Activated T-helper 2 cell treated with anti-CD3 and anti-CD28 coated beads, Interferon-gamma antibody, Interleukin-2, Interleukin-4, amounts not matched to agents 10 μg/mL and 5 μg/mL and 100 μg/mL, durations not matched to agents 14 hours and 24 hours and 36 hours (primary cell): ENCODE results near the gene CRISPLD2. TPM values are rescaled to one million over a fixed set of nuclear protein-coding genes. Genes with fewer than 3 reads are reported as not detected.

Experiments
- DNase-seq: peaks from one replicate; pipeline ENCODE4 v3.0.0; 2021; ENCODE audit warnings: low spot score
- H3K27ac Mint-ChIP-seq: one replicate; pipeline ENCODE4 v1.8.0; 2021; ENCODE audit warnings: mixed read lengths
- H3K27me3 Mint-ChIP-seq: one replicate; pipeline ENCODE4 v1.8.0; 2021; ENCODE audit warnings: low read depth, mixed read lengths
- H3K36me3 Mint-ChIP-seq: one replicate; pipeline ENCODE4 v1.8.0; 2021; ENCODE audit warnings: low read depth, mixed read lengths
- H3K4me1 Mint-ChIP-seq: one replicate; pipeline ENCODE4 v1.8.0; 2021; ENCODE audit warnings: low read depth, mixed read lengths
- H3K4me3 Mint-ChIP-seq: one replicate; pipeline ENCODE4 v1.8.0; 2021; ENCODE audit warnings: low read depth, mild to moderate bottlenecking, moderate library complexity, mixed read lengths
- H3K9me3 Mint-ChIP-seq: one replicate; pipeline ENCODE4 v1.8.0; 2021; ENCODE audit warnings: mixed read lengths
- intact Hi-C: fragments of 100-400 bp; cut with micrococcal nuclease; formaldehyde crosslinking; loops from one replicate; pipeline ENCODE4 v1.15.1; 2023
- total RNA-seq: library from RNA; stranded (reverse); gene quantifications from 2 replicates; pipeline ENCODE4 v1.2.3, GENCODE V29; 2022

The CRISPLD2 gene
- total RNA-seq, 1 donor from 2014 or later, result 0.23 TPM

DNA sequence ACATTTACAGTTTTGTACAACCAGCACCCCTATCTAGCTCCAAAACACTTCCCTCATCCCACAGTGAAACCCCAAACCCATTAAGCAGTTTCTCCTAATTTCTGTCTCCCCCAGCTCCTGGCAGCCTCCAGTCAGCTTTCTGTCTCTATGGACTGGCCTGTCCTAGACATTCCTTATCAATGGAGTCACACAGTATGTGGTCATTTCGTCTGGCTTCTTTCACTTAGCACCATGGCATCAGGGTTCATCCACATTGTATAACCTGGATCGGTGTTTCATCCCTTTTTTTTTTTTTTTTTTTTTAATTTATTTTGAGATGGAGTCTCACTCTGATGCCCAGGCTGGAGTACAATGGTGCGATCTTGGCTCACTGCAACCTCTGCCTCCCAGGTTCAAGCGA, 123.0 kb downstream of the CRISPLD2 start:
- intact Hi-C loops, result no loop called here
- Mint-ChIP-seq H3K4me1 (no peaks in the 10 kb centered on the region), H3K4me3 (no peak overlapping the region)

DNA sequence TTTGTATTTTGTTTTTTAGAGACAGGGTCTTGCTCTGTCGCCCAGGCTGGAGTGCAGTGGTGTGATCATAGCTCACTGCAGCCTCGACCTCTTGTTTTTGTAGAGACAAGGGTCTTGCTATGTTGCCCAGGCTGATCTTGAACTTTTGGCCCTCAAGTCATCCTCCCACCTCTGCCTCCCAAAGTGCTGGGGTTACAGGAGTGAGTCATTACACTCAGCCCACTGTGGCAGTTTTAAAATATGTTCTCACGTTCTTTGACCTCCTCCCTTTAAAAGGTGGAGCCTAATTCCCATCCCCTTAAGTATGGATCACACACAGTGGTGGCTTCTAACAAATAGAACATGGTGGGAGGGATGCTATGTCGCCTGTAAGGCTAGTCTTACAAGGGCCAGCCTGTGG, 123.8 kb downstream of the CRISPLD2 start:
- Mint-ChIP-seq H3K27me3 (peaks cover 2% of the 10 kb centered on the region), H3K4me3 (no peak overlapping the region), H3K9me3 (no peaks in the 10 kb centered on the region), H3K27ac (no peak overlapping the region), H3K36me3 (no peaks in the 10 kb centered on the region), H3K4me1 (no peaks in the 10 kb centered on the region)
- DNase-seq, result no peak
- intact Hi-C loops, result no loop called here

More for the DNA sequence above, 123.0 kb downstream of the CRISPLD2 start:
- H3K36me3 Mint-ChIP-seq, result no peaks in the 10 kb centered on the region
- no peak for DNase-seq
- H3K27me3 Mint-ChIP-seq, result peaks cover 2% of the 10 kb centered on the region
- no peaks in the 10 kb centered on the region for H3K9me3 Mint-ChIP-seq
- H3K27ac Mint-ChIP-seq, result no peak overlapping the region

DNA sequence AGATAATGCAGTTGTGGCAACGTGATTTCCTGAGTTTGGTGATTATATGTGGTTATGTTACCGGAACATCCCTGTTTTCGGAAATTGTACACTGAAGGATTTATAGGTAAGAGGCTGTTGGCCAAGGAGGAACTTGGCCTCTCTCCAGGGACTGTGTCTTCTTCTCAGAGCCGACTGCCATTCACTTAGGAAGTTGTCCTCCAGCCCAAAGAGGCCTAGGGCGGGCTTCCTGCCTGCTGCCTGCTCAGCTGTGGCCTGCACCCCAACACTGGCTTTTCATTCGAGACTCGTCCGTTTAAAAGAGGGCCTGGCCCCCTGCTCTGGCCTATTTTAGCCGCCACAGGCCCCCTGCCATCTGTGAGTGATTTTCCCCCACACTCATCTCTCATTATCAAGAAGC, 127.2 kb downstream of the CRISPLD2 start:
- Mint-ChIP-seq H3K4me1 (no peaks in the 10 kb centered on the region), H3K4me3 (no peak overlapping the region), H3K27me3 (peaks cover 2% of the 10 kb centered on the region), H3K9me3 (no peaks in the 10 kb centered on the region), H3K36me3 (no peaks in the 10 kb centered on the region), H3K27ac (no peak overlapping the region)
- intact Hi-C loops, result no loop called here
- no peak for DNase-seq

DNA sequence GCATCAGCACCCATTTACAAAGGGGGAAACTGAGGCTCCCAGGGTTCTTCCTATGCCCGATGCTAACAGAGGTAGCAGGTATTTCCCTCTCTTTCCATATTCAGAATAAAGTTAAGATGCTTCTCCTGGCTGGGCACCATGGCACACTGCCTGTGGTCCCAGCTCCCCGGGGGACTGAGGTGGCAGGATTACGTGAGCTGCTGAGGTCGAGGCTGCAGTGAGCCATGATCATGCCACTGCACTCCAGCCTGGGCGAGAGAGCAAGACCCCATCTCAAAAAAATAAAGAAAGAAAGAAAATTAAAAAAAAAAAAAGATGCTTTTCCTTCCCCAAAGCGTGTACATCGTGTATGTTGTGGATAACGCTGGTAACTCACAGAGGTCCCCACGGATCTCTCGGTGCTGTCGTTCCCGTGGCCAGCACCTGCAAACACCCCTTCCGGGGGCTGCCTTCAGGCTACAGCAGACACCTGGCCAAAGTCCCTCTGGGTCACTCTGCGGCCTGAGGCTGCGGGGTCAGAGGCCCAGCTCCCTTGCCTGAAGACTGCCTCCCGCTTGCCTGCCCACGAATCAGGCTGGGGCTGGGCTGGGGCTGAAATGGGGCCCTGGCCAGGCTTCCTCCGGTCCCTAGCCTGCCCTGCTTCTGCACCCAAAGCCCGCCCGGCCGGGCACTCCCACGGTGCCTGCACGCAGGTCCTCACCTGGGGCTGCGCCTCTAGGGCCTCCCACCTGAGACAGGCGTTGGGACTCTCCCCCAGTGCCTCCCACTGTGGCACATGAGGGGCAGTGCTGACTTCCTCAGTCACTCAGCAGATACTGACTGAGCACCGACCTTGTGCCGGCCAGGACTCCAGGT, 128.4 kb downstream of the CRISPLD2 start:
- no peaks in the 10 kb centered on the region for H3K9me3 Mint-ChIP-seq
- no peaks in the 10 kb centered on the region for H3K4me1 Mint-ChIP-seq
- no peak overlapping the region for H3K27ac Mint-ChIP-seq
- peaks cover 2% of the 10 kb centered on the region for H3K27me3 Mint-ChIP-seq
- H3K36me3 Mint-ChIP-seq, result no peaks in the 10 kb centered on the region
- no peak overlapping the region for H3K4me3 Mint-ChIP-seq
- DNase-seq, result no peak
- intact Hi-C loops, result no loop called here

DNA sequence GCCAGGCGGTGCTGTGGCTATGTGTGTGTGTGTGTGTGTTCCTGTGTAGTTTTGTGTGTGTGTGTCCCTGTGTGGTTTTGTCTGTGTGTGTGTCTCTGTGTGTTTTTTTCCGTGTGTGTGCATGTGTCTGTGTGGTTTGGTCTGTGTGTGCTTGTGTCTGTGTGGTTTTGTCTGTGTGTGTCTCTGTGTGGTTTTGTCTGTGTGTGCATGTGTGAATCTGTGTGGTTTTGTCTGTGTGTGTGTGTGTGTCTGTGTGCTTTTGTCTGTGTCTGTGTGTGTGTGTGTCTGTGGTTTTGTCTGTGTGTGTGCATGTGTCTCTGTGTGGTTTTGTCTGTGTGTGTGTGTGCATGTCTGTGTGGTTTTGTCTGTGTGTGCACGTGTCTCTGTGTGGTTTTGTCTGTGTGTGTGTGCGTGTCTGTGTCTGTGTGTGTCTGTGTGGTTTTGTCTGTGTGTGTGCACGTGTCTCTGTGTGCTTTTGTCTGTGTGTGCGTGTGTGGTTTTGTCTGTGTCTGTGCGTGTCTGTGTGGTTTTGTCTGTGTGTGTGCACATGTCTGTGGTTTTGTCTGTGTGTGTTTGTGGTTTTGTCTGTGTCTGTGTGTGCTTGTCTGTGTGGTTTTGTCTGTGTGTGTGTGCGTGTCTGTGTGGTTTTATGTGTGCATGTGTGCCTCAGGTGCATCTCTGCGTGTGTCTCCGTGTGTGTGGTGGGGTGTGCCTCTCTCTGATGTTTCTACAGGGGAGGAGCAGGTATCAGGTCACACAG, 129.2 kb downstream of the CRISPLD2 start:
- H3K27me3 Mint-ChIP-seq, result peaks cover 2% of the 10 kb centered on the region
- no peak overlapping the region for H3K4me3 Mint-ChIP-seq
- H3K4me1 Mint-ChIP-seq, result no peaks in the 10 kb centered on the region
- intact Hi-C loops, result no loop called here
- no peaks in the 10 kb centered on the region for H3K36me3 Mint-ChIP-seq
- DNase-seq, result no peak
- H3K27ac Mint-ChIP-seq, result no peak overlapping the region
- H3K9me3 Mint-ChIP-seq, result no peaks in the 10 kb centered on the region

GRCh38 chr16:84949772-84950436, 130.1 kb downstream of the CRISPLD2 start:
- intact Hi-C loops, result no loop called here
- H3K27ac Mint-ChIP-seq, result no peak overlapping the region
- DNase-seq, result no peak
- H3K36me3 Mint-ChIP-seq, result no peaks in the 10 kb centered on the region
- no peaks in the 10 kb centered on the region for H3K4me1 Mint-ChIP-seq
- H3K9me3 Mint-ChIP-seq, result no peaks in the 10 kb centered on the region
- peaks cover 2% of the 10 kb centered on the region for H3K27me3 Mint-ChIP-seq
- H3K4me3 Mint-ChIP-seq, result no peak overlapping the region

- intact Hi-C loops, result no loop called here
- H3K27ac Mint-ChIP-seq, result no peak overlapping the region
- peak; percentile 18 for DNase-seq
Observed at GRCh38 chr16:84950906-84951305, 131.1 kb downstream of the CRISPLD2 start.

GRCh38 chr16:84952335-84953189, 132.8 kb downstream of the CRISPLD2 start:
- no peaks in the 10 kb centered on the region for H3K27me3 Mint-ChIP-seq
- H3K36me3 Mint-ChIP-seq, result no peaks in the 10 kb centered on the region
- DNase-seq, result peak; percentile 59
- no peak overlapping the region for H3K27ac Mint-ChIP-seq
- H3K4me1 Mint-ChIP-seq, result no peaks in the 10 kb centered on the region
- intact Hi-C loops, result loop anchor here (1.0 to 2.0 kb wide), 3 partner anchors 28 to 330 kb away; no protein-coding TSS in a partner anchor
- H3K4me3 Mint-ChIP-seq, result no peak overlapping the region
- no peaks in the 10 kb centered on the region for H3K9me3 Mint-ChIP-seq

More at GRCh38 chr16:84950906-84951305, 131.1 kb downstream of the CRISPLD2 start:
- no peak overlapping the region for H3K4me3 Mint-ChIP-seq
- no peaks in the 10 kb centered on the region for H3K36me3 Mint-ChIP-seq
- no peaks in the 10 kb centered on the region for H3K4me1 Mint-ChIP-seq
- H3K9me3 Mint-ChIP-seq, result no peaks in the 10 kb centered on the region
- H3K27me3 Mint-ChIP-seq, result no peaks in the 10 kb centered on the region

DNA sequence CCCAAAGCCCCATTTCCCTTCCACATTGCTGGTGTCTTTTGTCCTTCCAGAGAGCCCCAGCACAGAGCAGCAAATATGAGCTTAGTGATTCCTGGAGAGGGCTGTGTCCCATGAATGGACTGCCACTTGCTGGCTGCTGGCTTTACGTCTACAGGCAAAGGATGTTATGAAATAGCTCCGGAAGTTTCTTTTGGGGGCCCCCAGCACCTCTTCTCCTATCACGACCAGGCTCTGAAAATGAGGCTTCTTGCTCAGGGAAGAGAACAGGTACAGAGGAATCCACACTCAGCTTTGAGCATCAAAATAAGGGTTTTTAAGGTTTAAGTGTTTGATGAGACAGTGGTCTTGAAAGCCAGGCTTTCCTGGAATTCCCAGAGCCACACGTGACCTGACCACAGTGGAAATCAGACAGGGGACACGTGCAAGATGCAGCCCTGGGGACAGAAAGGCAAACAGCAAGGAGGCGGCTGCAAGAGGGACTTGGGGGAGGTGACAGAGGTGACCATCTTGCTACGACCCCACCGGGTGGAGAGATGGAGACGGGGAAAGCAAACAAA, 133.5 kb downstream of the CRISPLD2 start:
- Mint-ChIP-seq H3K9me3 (no peaks in the 10 kb centered on the region), H3K4me3 (no peak overlapping the region), H3K4me1 (no peaks in the 10 kb centered on the region), H3K27me3 (no peaks in the 10 kb centered on the region), H3K27ac (no peak overlapping the region), H3K36me3 (no peaks in the 10 kb centered on the region)
- intact Hi-C loops, result loop anchor here (2.0 kb wide), 2 partner anchors 28 to 330 kb away; no protein-coding TSS in a partner anchor
- DNase-seq, result no peak

GRCh38 chr16:84955427-84955826, 135.6 kb downstream of the CRISPLD2 start:
- intact Hi-C loops, result no loop called here
- H3K4me1 Mint-ChIP-seq, result no peaks in the 10 kb centered on the region
- no peak overlapping the region for H3K27ac Mint-ChIP-seq
- H3K36me3 Mint-ChIP-seq, result no peaks in the 10 kb centered on the region
- H3K27me3 Mint-ChIP-seq, result no peaks in the 10 kb centered on the region
- no peak overlapping the region for H3K4me3 Mint-ChIP-seq
- DNase-seq, result no peak
- no peaks in the 10 kb centered on the region for H3K9me3 Mint-ChIP-seq

- no peak overlapping the region for H3K27ac Mint-ChIP-seq
- no peaks in the 10 kb centered on the region for H3K9me3 Mint-ChIP-seq
- DNase-seq, result no peak
- intact Hi-C loops, result no loop called here
- no peaks in the 10 kb centered on the region for H3K36me3 Mint-ChIP-seq
- no peaks in the 10 kb centered on the region for H3K4me1 Mint-ChIP-seq
- H3K27me3 Mint-ChIP-seq, result peaks cover 2% of the 10 kb centered on the region
- no peak overlapping the region for H3K4me3 Mint-ChIP-seq
Observed at GRCh38 chr16:84957192-84957591, 137.4 kb downstream of the CRISPLD2 start.

DNA sequence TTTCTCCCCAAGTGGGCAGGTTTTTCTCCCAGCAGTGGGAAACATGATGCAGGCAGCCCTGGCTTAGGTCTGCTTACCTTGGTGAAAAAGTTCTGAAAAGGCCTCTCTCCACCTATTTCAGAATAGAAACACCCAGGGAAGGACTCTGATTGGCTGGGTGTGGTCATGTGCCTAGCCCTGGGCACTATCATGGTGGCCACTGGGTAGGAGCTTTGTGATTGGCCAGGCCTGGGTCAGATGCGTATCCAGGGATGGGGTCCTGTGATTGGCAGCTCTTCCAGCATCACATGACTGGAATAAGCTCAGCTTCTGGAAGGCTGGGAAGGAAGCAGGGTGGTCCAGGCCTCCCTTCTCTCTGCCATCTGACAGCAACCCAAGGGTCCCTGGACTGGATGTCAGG, 138.0 kb downstream of the CRISPLD2 start:
- no peak overlapping the region for H3K4me3 Mint-ChIP-seq
- H3K27ac Mint-ChIP-seq, result no peak overlapping the region
- no peak for DNase-seq
- H3K27me3 Mint-ChIP-seq, result peaks cover 2% of the 10 kb centered on the region
- no peaks in the 10 kb centered on the region for H3K4me1 Mint-ChIP-seq
- H3K36me3 Mint-ChIP-seq, result no peaks in the 10 kb centered on the region
- no peaks in the 10 kb centered on the region for H3K9me3 Mint-ChIP-seq
- intact Hi-C loops, result no loop called here
